MM.1S (cell line): ENCODE data around the gene AMELX.

Experiments
- DNase-seq: peaks from one replicate; pipeline ENCODE4 v3.0.0-alpha.2; 2015
- H2AFZ ChIP-seq: fragments of 300-600 bp; sonication (generic); 2 replicates; pipeline ENCODE4 v1.6.0; 2016; ENCODE audit warnings: antibody characterized with exemption, low read length
- H3F3A ChIP-seq: fragments of 300-600 bp; sonication (generic); 2 replicates; pipeline ENCODE4 v1.6.1; 2016; ENCODE audit warnings: mild to moderate bottlenecking, antibody characterized with exemption, low read length, moderate library complexity, mixed read lengths; ENCODE audit not compliant: insufficient read depth
- H3K27ac ChIP-seq: fragments of 300-600 bp; sonication (generic); 2 replicates; pipeline ENCODE4 v1.5.1; 2016; ENCODE audit warnings: mild to moderate bottlenecking, low read length
- H3K27me3 ChIP-seq: fragments of 300-600 bp; sonication (generic); replicated peaks from 2 replicates; pipeline ENCODE4 v1.6.0; 2016; ENCODE audit warnings: low read length; ENCODE audit not compliant: insufficient read depth
- H3K36me3 ChIP-seq: fragments of 300-600 bp; sonication (generic); replicated peaks from 2 replicates; pipeline ENCODE4 v1.6.1; 2016; ENCODE audit warnings: mild to moderate bottlenecking, low read length, mixed read lengths; ENCODE audit not compliant: insufficient read depth
- H3K4me1 ChIP-seq: fragments of 300-600 bp; sonication (generic); 2 replicates; pipeline ENCODE4 v1.6.1; 2016; ENCODE audit warnings: low read length, mixed read lengths
- H3K4me2 ChIP-seq: fragments of 300-600 bp; sonication (generic); 2 replicates; pipeline ENCODE4 v1.6.0; 2016; ENCODE audit warnings: low read depth, low read length
- H3K4me3 ChIP-seq: fragments of 300-600 bp; sonication (generic); 2 replicates; pipeline ENCODE4 v1.5.1; 2016; ENCODE audit warnings: low read length, mixed read lengths
- H3K79me2 ChIP-seq: fragments of 300-600 bp; sonication (generic); 2 replicates; pipeline ENCODE4 v1.6.1; 2016; ENCODE audit warnings: mixed run types, low read length, mixed read lengths
- H3K9ac ChIP-seq: fragments of 300-600 bp; sonication (generic); 2 replicates; pipeline ENCODE4 v1.6.1; 2016; ENCODE audit warnings: low read length, mixed read lengths
- H3K9me2 ChIP-seq: fragments of 300-600 bp; sonication (generic); replicated peaks from 2 replicates; pipeline ENCODE4 v1.6.1; 2016; ENCODE audit warnings: mild to moderate bottlenecking, low read length, mixed read lengths; ENCODE audit not compliant: insufficient read depth
- H3K9me3 ChIP-seq: fragments of 300-600 bp; sonication (generic); replicated peaks from 2 replicates; pipeline ENCODE4 v1.6.1; 2016; ENCODE audit warnings: mild to moderate bottlenecking, low read length, mixed read lengths; ENCODE audit not compliant: insufficient read depth
- H4K20me1 ChIP-seq: fragments of 300-600 bp; sonication (generic); 2 replicates; pipeline ENCODE4 v1.6.1; 2016; ENCODE audit warnings: mild to moderate bottlenecking, low read length, moderate library complexity, mixed read lengths; ENCODE audit not compliant: insufficient read depth
- CTCF ChIP-seq: fragments of 300-600 bp; sonication (generic); IDR thresholded peaks from 2 replicates; pipeline ENCODE4 v1.5.1; 2016; ENCODE audit warnings: antibody characterized with exemption, low read length, mixed read lengths
- EZH2 ChIP-seq: fragments of 300-600 bp; sonication (generic); optimal IDR thresholded peaks from 2 replicates; pipeline ENCODE3; 2017; ENCODE audit warnings: low read depth, mild to moderate bottlenecking, antibody characterized with exemption, low read length, mixed read lengths
- EZH2phosphoT487 ChIP-seq: fragments of 300-600 bp; sonication (generic); IDR thresholded peaks from 2 replicates; pipeline ENCODE4 v1.6.1; 2018; ENCODE audit warnings: antibody characterized with exemption, low read length

AMELX gene

GRCh38 chrX:11298600-11298999 is 5.4 kb downstream of the AMELX start:
- Histone ChIP-seq H4K20me1 (no peaks in the 10 kb centered on the region), H3K4me1 (peaks cover 12% of the 10 kb centered on the region), H2AFZ (no peak overlapping the region), H3K4me2 (no peak overlapping the region), H3K79me2 (peaks cover 40% of the 10 kb centered on the region), H3K9me3 (no peaks in the 10 kb centered on the region), H3K27ac (no peak overlapping the region), H3K36me3 (no peaks in the 10 kb centered on the region), H3K9me2 (no peaks in the 10 kb centered on the region), H3F3A (no peaks in the 10 kb centered on the region), H3K9ac (no peak overlapping the region), H3K27me3 (no peaks in the 10 kb centered on the region), H3K4me3 (no peak overlapping the region)
- no peak for DNase-seq
- TF ChIP-seq EZH2phosphoT487 (no peak), EZH2 (no peak), CTCF (no peak)

GRCh38 chrX:11304829-11305228 is 11.6 kb downstream of the AMELX start:
- Histone ChIP-seq H3K79me2 (peaks cover 24% of the 10 kb centered on the region), H3F3A (no peaks in the 10 kb centered on the region), H3K9me2 (no peaks in the 10 kb centered on the region), H3K9me3 (no peaks in the 10 kb centered on the region), H3K36me3 (no peaks in the 10 kb centered on the region), H3K4me2 (no peak overlapping the region), H4K20me1 (no peaks in the 10 kb centered on the region), H2AFZ (no peak overlapping the region), H3K9ac (no peak overlapping the region), H3K4me3 (no peak overlapping the region), H3K27me3 (no peaks in the 10 kb centered on the region), H3K4me1 (peaks cover 12% of the 10 kb centered on the region), H3K27ac (no peak overlapping the region)
- TF ChIP-seq EZH2phosphoT487, result no peak
- no peak for TF ChIP-seq CTCF
- TF ChIP-seq EZH2, result no peak
- no peak for DNase-seq

- no peak for DNase-seq
- H3K36me3 ChIP-seq, result no peaks in the 10 kb centered on the region
- H3K79me2 ChIP-seq, result peaks cover 18% of the 10 kb centered on the region
- H2AFZ ChIP-seq, result no peak overlapping the region
- no peak overlapping the region for H3K4me3 ChIP-seq
- TF ChIP-seq EZH2phosphoT487 (no peak), CTCF (no peak), EZH2 (no peak)
- H3K9me3 ChIP-seq, result no peaks in the 10 kb centered on the region
- H3K4me1 ChIP-seq, result peaks cover 12% of the 10 kb centered on the region
- H3K27ac ChIP-seq, result no peak overlapping the region
- H4K20me1 ChIP-seq, result no peaks in the 10 kb centered on the region
- H3K9ac ChIP-seq, result no peak overlapping the region
- no peak overlapping the region for H3K4me2 ChIP-seq
- no peaks in the 10 kb centered on the region for H3F3A ChIP-seq
- no peaks in the 10 kb centered on the region for H3K27me3 ChIP-seq
- H3K9me2 ChIP-seq, result no peaks in the 10 kb centered on the region
These were observed 12.4 kb downstream of the AMELX start for GRCh38 chrX:11305641-11306040.

- H3K9ac ChIP-seq, result no peak overlapping the region
- H3K27ac ChIP-seq, result no peak overlapping the region
- H3K4me1 ChIP-seq, result no peaks in the 10 kb centered on the region
- TF ChIP-seq EZH2phosphoT487 (no peak), EZH2 (no peak), CTCF (no peak)
- no peaks in the 10 kb centered on the region for H3K9me2 ChIP-seq
- H3K36me3 ChIP-seq, result no peaks in the 10 kb centered on the region
- H3K9me3 ChIP-seq, result no peaks in the 10 kb centered on the region
- H4K20me1 ChIP-seq, result no peaks in the 10 kb centered on the region
- no peak for DNase-seq
- peaks cover 19% of the 10 kb centered on the region for H3K79me2 ChIP-seq
- H3K27me3 ChIP-seq, result no peaks in the 10 kb centered on the region
- H2AFZ ChIP-seq, result no peak overlapping the region
- H3F3A ChIP-seq, result no peaks in the 10 kb centered on the region
- H3K4me2 ChIP-seq, result no peak overlapping the region
- H3K4me3 ChIP-seq, result no peak overlapping the region
These were observed 16.0 kb downstream of the AMELX start for GRCh38 chrX:11309220-11309619.
